VCaP (cell line): ENCODE results near the gene KAZN.

Experiments
- H3K27ac ChIP-seq: fragments of 450-650 bp; 2 replicates; pipeline ENCODE4 v1.5.1; 2017
- CTCF ChIP-seq: fragments of 450-650 bp; conservative IDR thresholded peaks from 2 replicates; pipeline ENCODE4 v1.5.1; 2017; ENCODE audit warnings: mild to moderate bottlenecking, moderate library complexity

The KAZN gene

GRCh38 chr1:14825396-14825795 is 226.9 kb downstream of the KAZN start:
- no peak overlapping the region for H3K27ac ChIP-seq
- no peak for TF ChIP-seq CTCF

- TF ChIP-seq CTCF: no peak
- no peak overlapping the region for H3K27ac ChIP-seq
These were observed 227.7 kb downstream of the KAZN start for GRCh38 chr1:14826172-14826636.

DNA sequence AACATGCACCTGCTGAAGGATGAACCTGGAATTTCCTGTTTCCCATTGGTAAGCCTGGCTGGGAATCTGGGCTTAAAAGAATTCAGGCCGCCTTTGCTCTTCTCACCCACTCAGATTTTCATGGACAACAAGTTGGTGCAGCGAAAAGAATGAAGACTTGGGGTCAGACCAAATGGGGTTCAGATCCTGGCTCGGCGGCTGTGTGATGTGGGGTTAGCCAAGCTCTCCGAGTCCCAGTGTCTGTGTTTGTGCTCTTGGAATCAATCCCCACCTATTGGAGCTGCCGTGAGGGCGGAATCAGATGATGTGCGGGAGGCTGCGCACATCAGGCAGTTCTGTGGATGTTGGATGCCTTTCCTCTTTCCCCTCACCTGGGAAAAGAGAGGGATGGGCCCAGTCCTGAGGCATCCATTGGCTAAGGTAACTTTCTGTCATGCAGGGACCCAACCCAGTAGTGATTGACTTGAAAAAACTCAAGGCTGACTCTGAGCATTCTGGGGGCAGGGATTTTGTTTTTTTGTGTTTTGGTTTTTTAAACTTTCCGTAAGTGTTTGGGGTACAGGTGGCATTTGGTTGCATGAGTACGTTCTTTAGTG is 228.3 kb downstream of the KAZN start:
- TF ChIP-seq CTCF: no peak
- H3K27ac ChIP-seq: no peak overlapping the region

DNA sequence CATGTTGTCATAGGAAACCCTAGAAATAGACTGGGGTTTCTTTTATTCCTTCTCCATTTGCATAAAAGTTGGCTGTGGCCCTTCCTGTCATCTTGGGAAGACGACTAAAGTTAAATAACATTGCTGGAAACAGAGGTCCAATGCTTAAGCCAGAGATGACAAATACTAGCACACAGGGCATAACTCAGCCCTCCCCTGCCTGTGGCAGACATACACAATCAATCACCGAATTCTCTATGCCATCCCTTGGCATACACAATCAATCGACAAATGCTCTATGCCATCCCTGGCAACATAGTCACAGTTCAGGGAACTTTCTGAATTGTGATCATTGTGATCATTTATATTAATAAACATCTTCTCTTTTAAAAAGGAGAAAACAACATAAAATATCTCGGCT is 229.4 kb downstream of the KAZN start:
- TF ChIP-seq CTCF: no peak
- H3K27ac ChIP-seq: no peak overlapping the region

- TF ChIP-seq CTCF: no peak
- no peak overlapping the region for H3K27ac ChIP-seq
These were observed 230.2 kb downstream of the KAZN start for GRCh38 chr1:14828665-14829064.

DNA sequence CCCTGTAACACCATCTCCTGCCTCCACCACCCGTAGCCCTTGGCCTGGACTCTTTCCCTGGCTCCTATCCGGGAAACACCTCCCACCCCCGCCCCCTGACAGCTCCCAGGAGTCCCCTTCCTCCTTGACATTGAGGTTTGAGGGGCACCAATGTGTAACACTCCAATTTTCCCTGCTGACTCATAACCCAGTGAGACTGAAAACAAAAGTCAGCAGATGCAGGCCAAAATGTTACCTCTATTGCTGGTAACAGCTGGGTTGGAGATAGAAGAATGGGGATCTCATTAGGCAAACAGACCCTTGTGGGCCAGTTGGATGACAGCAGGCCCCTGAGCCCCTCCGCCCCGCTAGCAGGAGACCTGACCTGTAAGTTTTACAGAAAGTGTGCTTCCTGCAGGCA is 237.2 kb downstream of the KAZN start:
- no peak overlapping the region for H3K27ac ChIP-seq
- no peak for TF ChIP-seq CTCF

DNA sequence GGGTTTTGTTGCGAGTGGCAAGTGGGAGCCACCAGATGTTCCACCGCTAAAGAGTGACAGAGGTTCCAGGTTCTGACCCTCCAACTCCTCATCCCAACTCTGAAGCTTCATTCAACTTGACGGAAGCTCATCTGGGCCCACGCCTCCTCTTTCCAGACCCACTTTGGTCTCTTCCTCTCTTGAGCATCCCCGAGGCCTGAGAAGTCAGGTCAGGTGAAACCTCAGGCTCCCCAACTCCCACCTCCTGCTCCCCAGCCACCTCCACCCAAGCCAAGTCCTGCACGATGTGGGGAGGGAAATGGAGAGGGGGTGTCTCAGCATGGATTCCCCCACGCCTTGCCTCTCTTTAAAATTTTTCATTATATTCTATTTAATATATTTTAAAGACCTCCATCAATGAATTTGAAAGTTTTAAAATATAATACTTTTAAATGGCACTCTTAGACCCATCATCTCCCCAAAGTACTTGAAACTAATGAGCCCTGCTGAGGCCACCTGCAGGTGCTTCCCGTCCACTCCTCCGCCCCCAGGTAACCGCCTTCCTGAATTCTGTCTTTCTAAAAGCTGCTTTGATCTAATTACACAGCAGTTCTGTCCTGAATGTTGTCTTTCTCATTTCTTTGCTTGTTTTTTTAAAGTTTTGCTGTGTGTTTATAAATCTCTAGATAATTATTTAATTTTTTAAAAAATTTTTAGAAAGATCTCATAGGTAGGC is 238.1 kb downstream of the KAZN start:
- H3K27ac ChIP-seq: no peak overlapping the region
- TF ChIP-seq CTCF: no peak
